ENCODE results near the gene CASP8.

GRCh38 chr2:201308914-201309313, 48.6 kb downstream of the CASP8 start:
- TF ChIP-seq CTCF (IDR thresholded peaks at IDR 0.05) = no peak
- no peak for TF ChIP-seq POLR2A (IDR thresholded peaks at IDR 0.05)
- TF ChIP-seq EP300 (IDR thresholded peaks at IDR 0.05) = no peak

All from stomach (tissue), 4 donors.